BE2C (cell line): ENCODE results near the gene MYT1.

Experiments used
- DNase-seq: peaks from one replicate; pipeline ENCODE4 v3.0.0-alpha.2; 2020
- H3K27me3 ChIP-seq: fragments of 250-450 bp; sonication (Bioruptor Pico); 2 replicates; pipeline ENCODE4 v1.5.1; 2020; ENCODE audit warnings: mild to moderate bottlenecking
- H3K36me3 ChIP-seq: fragments of 250-450 bp; sonication (Bioruptor Pico); 2 replicates; pipeline ENCODE4 v1.5.1; 2020; ENCODE audit warnings: mild to moderate bottlenecking
- H3K4me1 ChIP-seq: fragments of 250-450 bp; sonication (Bioruptor Pico); 2 replicates; pipeline ENCODE4 v1.5.1; 2020
- H3K4me3 ChIP-seq: 2 replicates; pipeline ENCODE4 v1.5.1; 2011; ENCODE audit warnings: low read depth, low read length
- H3K9me3 ChIP-seq: fragments of 250-450 bp; sonication (Bioruptor Pico); 2 replicates; pipeline ENCODE4 v1.5.1; 2020
- TF ChIP-seq, protein P1 (sequence below): IDR thresholded peaks from 2 replicates; pipeline ENCODE4 v1.5.1; 2012; ENCODE audit warnings: mild to moderate bottlenecking, low read depth, low read length

MYT1 gene

DNA sequence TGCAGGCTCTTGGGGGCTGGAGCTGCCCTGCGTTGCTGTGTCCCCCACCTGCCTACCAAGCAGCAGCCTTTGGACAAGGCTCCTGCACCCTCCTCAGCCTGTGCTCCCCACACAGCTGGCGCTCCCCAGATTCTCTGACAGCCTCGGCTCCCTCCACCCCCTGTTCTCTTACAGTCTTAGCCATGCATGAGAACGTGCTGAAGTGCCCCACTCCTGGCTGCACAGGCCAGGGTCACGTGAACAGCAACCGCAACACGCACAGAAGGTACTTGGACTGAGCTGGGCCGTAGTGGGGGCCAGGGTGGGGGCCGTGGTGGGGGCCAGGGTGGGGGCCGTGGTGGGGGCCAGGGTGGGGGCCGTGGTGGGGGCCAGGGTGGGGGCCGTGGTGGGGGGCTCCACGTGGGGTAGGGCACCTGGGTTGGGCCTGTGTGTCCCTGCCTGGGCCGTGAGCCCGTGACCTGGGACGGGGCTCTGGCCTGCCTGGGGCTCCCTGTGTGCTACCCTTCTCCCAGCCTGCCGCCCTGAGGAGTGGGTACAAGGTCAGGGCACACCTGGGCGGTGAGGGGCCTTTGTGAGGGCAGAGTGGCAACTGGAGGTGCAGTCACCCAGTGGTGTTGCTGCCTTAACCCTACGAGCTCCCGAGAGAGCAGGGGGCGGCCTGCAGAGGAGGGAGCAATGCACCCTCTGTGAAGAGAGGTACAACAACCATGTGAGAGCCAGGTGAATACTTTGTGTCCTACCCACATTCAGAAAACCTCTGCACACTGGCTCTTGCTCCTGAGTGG, 47.8 kb downstream of the MYT1 start:
- TF ChIP-seq, protein P1, sequence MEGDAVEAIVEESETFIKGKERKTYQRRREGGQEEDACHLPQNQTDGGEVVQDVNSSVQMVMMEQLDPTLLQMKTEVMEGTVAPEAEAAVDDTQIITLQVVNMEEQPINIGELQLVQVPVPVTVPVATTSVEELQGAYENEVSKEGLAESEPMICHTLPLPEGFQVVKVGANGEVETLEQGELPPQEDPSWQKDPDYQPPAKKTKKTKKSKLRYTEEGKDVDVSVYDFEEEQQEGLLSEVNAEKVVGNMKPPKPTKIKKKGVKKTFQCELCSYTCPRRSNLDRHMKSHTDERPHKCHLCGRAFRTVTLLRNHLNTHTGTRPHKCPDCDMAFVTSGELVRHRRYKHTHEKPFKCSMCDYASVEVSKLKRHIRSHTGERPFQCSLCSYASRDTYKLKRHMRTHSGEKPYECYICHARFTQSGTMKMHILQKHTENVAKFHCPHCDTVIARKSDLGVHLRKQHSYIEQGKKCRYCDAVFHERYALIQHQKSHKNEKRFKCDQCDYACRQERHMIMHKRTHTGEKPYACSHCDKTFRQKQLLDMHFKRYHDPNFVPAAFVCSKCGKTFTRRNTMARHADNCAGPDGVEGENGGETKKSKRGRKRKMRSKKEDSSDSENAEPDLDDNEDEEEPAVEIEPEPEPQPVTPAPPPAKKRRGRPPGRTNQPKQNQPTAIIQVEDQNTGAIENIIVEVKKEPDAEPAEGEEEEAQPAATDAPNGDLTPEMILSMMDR: no peak
- DNase-seq: no peak
- Histone ChIP-seq H3K36me3 (peaks cover 46% of the 10 kb centered on the region), H3K27me3 (no peaks in the 10 kb centered on the region), H3K4me1 (peaks cover 6% of the 10 kb centered on the region), H3K9me3 (no peaks in the 10 kb centered on the region), H3K4me3 (no peak overlapping the region)

DNA sequence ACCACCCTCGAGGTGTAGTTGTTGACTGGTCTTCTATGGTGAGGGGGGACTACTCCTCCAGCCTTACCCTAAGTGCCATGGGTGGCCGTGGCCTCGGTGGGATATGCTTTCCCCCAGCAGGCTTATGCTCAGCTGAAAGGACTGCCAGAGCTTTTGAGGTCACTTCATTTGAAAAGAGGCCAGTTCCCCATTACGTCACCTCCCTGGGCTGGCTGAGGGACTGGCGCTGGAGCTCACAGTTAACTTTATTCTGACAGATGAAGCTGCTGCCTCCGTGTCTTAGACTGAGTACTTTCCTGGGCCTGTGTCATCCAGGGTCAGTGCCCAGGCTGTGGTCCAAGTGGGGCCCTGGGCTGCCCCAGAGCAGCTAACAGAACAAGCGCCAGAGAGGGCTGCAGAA, 48.5 kb downstream of the MYT1 start:
- Histone ChIP-seq H3K36me3 (peaks cover 40% of the 10 kb centered on the region), H3K27me3 (no peaks in the 10 kb centered on the region), H3K9me3 (no peaks in the 10 kb centered on the region), H3K4me3 (no peak overlapping the region), H3K4me1 (peaks cover 11% of the 10 kb centered on the region)
- TF ChIP-seq, protein P1: no peak
- DNase-seq: no peak

DNA sequence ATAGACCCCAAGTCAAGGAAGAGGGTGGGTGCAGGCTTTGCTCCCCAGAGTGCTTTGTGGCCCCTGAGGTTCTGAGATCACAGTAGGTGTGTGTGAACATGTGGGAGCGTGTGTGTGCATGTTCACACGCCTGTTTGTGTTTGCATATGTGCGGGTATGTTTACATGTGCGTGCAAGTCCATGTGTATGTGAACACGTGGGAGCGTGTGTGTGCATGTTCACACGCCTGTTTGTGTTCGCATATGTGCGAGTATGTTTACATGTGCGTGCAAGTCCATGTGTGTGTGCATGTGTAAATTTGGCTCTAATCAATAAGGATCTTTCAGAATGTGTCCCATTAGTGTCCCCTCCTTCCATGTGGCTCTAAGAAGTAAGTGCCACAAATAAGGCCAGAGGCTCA, 49.9 kb downstream of the MYT1 start:
- Histone ChIP-seq H3K27me3 (no peaks in the 10 kb centered on the region), H3K4me1 (peaks cover 11% of the 10 kb centered on the region)
- no peak for DNase-seq

DNA sequence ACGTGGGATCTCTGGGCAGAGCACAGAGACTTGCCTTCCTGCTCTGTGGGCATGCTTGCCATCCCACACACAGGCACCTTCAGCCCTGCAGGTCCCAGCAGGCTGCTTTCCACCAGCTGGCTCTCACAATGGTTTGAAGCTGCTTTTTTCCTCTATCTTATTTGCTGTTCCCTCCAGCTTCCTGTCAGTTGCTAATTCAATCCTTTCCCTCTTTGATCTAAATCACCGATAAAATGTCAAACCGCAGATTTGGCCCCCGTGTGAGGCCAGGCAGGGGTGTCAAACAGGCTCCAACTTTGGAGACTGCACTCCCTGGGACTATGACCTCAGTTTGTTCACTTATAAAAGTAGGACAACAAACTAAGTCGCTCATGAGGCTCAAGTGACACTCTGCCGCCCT, 50.7 kb downstream of the MYT1 start:
- Histone ChIP-seq H3K4me3 (no peak overlapping the region), H3K36me3 (peaks cover 39% of the 10 kb centered on the region), H3K27me3 (no peaks in the 10 kb centered on the region), H3K9me3 (no peaks in the 10 kb centered on the region), H3K4me1 (peaks cover 11% of the 10 kb centered on the region)
- TF ChIP-seq, protein P1: no peak
- DNase-seq: no peak

More for the DNA sequence above, 49.9 kb downstream of the MYT1 start:
- TF ChIP-seq, protein P1: no peak
- Histone ChIP-seq H3K9me3 (no peaks in the 10 kb centered on the region), H3K36me3 (peaks cover 34% of the 10 kb centered on the region), H3K4me3 (no peak overlapping the region)

DNA sequence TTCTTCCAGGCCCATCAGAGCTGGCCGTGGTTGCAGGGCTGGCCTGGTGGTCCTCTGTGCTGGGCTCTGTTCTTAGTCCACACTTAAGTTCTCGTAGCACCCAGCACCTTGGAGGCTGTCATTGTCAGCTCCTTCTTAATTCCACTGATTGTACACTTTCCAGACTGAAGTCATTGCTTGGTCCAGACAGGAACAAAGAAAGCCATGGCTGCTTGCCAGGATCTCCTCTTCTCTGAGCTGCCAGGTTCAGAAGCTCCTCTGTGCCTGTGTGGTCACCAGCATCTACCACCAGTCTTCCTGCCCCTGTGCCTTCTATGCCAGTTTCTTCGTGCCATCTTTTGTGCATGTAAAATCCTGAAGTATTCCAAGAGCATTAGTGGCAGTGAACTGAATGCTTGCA, 51.8 kb downstream of the MYT1 start:
- Histone ChIP-seq H3K27me3 (no peaks in the 10 kb centered on the region), H3K9me3 (no peaks in the 10 kb centered on the region), H3K4me1 (peaks cover 11% of the 10 kb centered on the region), H3K36me3 (peaks cover 39% of the 10 kb centered on the region), H3K4me3 (no peak overlapping the region)
- no peak for DNase-seq
- TF ChIP-seq, protein P1: no peak

DNA sequence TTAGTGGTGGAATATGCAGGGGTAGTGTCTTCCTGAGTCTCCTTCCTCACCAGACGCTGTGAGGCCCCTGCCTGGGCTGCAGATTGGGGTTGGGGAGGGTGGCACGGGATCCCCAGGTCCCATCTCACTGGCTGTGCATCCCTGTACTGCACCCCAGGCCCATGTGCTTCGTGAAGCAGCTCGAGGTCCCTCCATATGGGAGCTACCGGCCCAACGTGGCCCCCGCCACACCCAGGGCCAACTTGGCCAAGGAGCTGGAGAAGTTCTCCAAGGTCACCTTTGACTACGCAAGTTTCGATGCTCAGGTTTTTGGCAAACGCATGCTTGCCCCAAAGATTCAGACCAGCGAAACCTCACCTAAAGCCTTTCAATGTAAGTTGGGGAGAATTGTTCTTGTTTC, 52.7 kb downstream of the MYT1 start:
- H3K36me3 ChIP-seq: peaks cover 39% of the 10 kb centered on the region
- no peak overlapping the region for H3K4me3 ChIP-seq
- DNase-seq: no peak
- no peaks in the 10 kb centered on the region for H3K9me3 ChIP-seq
- H3K4me1 ChIP-seq: peaks cover 11% of the 10 kb centered on the region
- H3K27me3 ChIP-seq: no peaks in the 10 kb centered on the region
- TF ChIP-seq, protein P1: no peak
